Measurements from ENCODE around the gene SERBP1.
"Not testable (repeated sequence)": the region's sequence is repeated elsewhere in the genome, so short reads cannot be mapped to it uniquely, and the experiment has no call there.

Gene SERBP1

GRCh38 chr1:67405473-67406245 lies 24.5 kb downstream of the SERBP1 start:
- DNase-seq, result peak in 1 of 2 experiments; percentile 7

- no peak for DNase-seq
Observed at GRCh38 chr1:67404212-67404620, 26.0 kb downstream of the SERBP1 start.

DNA sequence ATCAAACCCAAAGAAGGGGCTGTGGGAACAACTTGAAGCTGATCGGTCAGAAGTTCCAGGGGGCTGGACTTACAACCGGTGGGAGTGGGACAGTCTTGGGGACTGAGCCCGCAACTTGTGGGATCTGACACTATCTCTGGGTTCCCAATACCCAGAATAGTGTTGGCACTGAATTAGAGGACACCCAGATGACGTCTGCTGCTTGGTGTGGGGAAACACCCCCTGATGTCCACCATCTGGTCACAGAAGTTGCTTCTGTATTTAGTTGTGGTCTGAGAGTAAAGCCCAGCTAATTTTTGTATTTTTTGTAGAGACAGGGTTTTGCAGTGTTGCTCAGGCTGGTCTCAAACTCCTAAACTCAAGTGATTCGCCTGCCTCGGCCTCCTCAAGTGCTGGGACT lies 28.8 kb downstream of the SERBP1 start:
- no peak for DNase-seq

- DNase-seq, result not testable (repeated sequence)
Observed at GRCh38 chr1:67400029-67400786, 30.0 kb downstream of the SERBP1 start.

GRCh38 chr1:67399199-67399993 lies 30.8 kb downstream of the SERBP1 start:
- no peak for DNase-seq

DNA sequence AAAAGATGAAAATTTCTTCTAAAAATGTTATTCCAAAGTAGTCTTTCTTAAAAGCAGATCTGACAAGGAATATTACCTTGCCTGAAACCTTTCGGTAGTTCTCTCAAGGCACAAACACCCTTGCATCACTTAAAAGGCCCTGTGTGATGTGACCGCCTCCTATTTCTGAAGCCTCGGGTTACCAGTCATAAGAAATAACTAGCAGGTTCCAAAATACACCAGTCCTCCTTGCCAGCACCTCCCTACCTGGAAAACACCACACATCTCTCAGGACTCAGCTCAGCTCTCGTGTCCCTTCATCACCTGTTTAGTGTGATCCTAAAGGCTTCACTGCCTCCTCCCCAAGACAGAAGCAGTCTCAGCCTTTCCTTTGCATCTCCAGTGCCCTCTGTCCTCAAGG lies 35.7 kb downstream of the SERBP1 start:
- DNase-seq, result no peak

- DNase-seq, result no peak
Observed at GRCh38 chr1:67393737-67394136, 36.5 kb downstream of the SERBP1 start.

- DNase-seq, result no peak
Observed at GRCh38 chr1:67393240-67393639, 37.0 kb downstream of the SERBP1 start.

DNA sequence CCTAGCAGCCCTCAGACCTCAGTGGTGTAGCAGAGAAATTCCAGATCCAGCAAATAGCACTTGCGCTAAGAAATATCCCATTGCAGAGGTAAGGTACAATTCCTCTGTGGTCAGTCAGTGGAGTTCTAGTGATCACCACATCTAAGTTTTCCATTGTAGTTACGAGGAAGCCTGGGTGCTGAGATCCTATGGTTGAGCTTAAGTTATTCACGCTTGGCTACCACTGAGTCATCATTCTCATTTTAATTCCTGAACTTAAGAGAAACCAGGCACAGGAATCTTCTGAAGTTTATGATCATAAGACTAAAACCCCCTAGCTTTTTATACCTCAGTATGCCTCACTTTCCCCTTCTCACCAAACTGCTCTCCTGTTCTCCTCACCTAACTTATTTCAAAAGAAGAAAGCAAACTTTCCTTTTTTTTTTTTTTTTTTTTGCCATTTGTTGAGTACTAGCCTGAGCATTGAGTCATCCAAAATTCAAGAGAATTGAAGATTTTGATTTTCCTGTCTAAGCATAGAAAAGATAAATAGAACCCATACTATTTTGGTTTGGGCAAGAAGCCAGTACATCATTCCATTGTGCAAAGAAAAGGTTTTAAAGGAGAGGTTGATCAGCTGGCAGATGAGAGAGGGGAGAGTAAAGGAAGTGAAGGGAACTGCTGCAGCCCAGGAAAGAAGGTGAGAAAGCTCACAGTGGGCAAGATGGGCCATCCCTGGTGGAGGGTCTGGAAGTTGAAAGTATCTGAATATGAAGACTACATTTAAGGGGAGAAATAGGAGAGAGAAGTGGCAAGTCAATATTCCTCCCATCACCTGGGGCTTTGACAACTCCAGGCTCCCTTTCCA lies 39.9 kb downstream of the SERBP1 start:
- DNase-seq, result no peak

DNA sequence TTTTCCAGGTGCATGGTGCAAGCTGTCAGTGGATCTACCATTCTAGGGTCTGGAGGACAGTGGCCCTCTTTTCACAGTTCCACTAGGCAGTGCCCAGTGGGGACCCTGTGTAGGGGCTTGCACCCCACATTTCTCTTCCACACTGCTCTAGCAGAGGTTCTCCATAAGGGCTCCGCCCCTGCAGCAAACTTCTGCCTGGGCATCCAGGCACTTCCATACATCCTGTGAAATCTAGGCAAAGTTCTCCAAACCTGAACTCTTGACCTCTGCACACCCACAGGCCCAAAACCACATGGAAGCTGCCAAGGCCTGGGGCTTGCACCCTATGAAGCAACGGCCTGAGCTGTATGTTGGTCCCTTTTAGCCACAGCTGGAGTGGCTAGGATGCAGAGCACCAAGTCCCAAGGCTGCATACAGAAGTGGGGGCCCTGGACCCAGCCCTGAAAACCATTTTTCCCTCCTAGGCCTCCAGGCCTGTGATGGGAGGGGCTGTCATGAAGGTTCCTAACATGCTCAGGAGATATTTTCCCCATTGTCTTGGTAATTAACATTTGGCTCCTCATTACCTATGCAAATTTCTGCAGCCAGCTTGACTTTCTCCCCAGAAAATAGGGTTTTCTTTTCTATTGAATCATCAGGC lies 46.1 kb downstream of the SERBP1 start:
- no peak for DNase-seq

DNA sequence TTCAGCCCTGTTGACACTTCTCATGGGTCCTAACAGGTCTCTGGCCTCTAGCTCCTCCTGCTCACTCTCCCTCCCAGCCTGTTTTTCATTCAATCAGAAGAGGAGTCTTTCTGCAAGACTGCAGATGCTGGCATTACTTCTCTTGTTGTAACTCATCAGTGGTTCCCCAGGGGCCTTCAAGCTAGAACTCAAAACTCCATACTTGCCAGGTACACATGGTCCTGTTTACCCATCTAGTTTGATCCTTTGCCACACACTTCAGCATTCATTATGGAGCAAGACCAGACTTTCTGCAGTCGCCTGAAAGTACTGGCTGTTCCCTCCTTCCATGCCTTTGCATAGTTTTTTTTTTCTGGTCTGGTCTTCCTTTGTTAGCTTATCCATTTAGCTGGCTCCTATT lies 47.9 kb downstream of the SERBP1 start:
- DNase-seq, result no peak

DNA sequence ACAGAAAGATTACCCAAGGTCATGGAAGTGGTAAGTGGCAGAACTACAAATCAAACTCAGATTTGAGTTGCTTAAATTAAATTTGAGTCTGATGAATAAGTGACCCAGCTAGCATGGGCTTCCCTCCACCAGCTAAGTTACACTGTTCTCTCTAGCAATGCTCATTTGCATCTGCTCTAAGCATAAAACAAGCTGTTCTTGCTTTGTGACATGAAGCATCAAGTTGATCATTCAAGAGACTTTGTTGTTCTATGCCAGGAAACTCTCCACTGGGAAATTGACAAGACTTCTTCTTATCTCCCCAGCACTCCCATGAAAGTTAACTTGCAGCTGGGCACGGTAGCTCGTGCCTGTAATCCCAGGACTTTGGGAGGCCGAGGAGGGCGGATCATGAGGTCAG lies 49.0 kb downstream of the SERBP1 start:
- no peak for DNase-seq

GRCh38 chr1:67377253-67377652 lies 52.9 kb downstream of the SERBP1 start:
- no peak for DNase-seq

- DNase-seq, result peak in 1 of 2 experiments; percentile 64
Observed at GRCh38 chr1:67376381-67376780, 53.8 kb downstream of the SERBP1 start.

DNA sequence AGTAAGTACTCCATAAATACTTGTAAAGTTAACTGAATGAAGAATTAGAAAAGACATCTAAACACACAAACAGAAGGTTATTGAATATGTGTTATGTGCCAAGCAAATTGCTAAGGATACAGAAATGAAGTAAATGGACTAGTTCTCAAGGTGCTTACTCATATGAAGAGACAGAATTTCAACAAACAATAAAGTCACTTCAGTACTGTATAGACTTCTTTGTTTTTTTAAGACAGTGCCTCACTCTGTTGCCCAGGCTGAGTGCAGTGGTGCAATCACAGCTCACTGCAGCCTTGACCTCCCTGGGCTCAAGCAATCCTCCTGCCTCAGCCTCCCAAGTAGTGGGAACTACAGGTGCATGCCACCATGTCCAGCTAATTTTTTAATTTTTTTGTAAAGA lies 57.3 kb downstream of the SERBP1 start:
- no peak for DNase-seq

- peak in 1 of 2 experiments; percentile 5 for DNase-seq
Observed at GRCh38 chr1:67372136-67372535, 58.1 kb downstream of the SERBP1 start.

GRCh38 chr1:67371681-67372080 lies 58.5 kb downstream of the SERBP1 start:
- no peak for DNase-seq

DNA sequence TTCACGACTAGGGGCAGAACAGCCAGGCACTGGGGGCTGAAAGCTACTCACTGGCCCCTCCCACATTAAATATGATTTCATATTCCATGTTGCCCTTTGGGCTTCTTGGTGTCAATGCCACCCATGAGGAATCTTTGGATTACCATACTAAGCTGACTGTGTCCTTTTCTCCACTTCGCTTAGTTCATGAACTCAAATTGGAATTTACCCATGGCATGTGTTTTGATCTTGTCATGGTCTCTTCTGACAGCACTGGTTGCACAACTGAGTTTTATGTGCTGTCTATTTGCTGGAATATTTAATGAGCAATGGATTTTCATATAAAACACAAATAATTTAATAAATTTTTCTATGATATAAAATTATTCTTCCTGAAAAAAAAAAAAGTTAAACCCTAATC lies 59.2 kb downstream of the SERBP1 start:
- no peak for DNase-seq

- no peak for DNase-seq
Observed at GRCh38 chr1:67368046-67368514, 62.1 kb downstream of the SERBP1 start.

DNA sequence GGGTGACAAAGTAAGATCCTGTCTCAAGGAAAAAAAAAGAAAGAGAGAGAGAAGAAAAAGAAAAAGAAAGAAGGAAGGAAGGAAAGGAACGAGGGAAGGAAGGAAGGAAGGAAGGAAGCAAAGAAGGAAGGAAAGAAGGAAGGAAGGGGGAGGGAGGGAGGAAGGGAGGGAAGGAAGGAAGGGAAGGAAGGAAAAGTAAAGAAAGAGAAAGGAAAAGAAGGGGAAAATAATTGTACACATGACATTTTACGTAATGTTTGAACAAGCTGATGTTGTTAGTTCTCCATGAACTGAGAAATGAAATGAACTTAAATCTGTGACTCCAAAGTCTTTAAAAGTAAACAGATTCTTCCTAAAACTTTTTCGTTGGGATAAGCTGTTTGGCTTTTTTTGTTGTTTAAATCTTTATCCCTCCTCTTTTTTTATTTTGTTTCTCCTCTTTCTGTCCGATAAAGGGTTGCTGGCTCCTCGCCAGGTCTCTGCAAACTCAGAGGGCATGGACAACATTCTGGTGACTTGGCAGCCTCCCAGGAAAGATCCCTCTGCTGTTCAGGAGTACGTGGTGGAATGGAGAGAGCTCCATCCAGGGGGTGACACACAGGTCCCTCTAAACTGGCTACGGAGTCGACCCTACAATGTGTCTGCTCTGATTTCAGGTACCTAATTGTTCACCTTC lies 62.7 kb downstream of the SERBP1 start:
- peak; percentile 35 to 66 for DNase-seq

DNA sequence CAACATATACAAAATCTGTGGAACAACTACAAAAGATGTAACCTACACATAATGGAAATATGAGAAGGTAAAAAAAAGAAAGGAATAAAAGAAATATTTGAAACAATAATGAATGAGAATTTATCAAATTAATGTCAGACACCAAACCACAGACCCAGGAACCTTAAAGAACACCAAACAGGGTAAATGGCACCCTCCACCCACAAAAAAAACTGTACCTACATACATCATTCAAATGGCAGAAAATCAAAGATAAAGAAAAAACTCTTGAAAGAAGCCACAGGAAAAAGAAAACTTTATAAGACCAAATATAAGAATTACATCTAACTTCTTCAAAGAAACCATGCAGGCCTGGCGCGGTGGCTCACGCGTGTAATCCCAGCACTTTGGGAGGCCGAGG lies 68.6 kb downstream of the SERBP1 start:
- DNase-seq, result no peak

Data from NCI-H524 (cell line).